Activated naive CD8-positive, alpha-beta T cell treated with anti-CD3 and anti-CD28 coated beads, Interleukin-2, amount 50 U/mL, for 16 hours (primary cell): Measurements from ENCODE around the gene MELTF.
A peak's percentile ranks its signal among the peaks of the same experiment; 100 is the strongest.

ENCODE experiments used
- DNase-seq: peaks from one replicate; pipeline ENCODE4 v3.0.0-alpha.2; 2020; ENCODE audit warnings: low read depth, low spot score

The MELTF gene

GRCh38 chr3:196994056-196994455 lies 35.6 kb downstream of the MELTF start:
- no peak for DNase-seq

DNA sequence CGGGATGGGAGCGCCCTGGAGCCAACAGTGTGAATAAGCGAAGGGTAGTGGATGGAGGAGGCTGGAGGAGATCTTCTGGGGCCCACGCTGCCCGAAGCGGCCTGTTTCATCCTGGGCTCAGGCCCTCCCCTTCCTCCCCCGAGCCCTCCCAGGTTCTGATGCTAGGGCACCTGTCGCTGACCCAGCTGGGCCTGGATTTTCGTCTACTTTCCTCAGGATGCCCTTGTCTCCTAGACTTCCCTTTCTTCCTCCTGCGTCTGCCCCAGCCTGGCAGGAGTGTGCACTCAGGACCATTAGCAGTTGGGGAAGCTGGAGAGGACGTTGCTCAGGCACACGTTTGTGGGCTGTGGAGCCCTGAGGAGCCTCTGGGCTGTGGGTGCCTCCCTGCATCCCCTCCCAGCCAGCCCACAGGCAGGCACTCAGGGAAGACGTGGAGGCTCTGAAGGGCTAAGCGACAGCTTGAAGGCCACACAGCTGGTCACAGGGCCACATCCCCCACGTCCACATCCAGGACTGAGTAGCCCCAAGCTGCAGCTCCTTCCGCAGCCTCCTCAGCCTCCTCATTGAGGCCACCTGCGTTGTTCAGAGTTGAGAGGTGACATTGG lies 37.1 kb downstream of the MELTF start:
- no peak for DNase-seq

DNA sequence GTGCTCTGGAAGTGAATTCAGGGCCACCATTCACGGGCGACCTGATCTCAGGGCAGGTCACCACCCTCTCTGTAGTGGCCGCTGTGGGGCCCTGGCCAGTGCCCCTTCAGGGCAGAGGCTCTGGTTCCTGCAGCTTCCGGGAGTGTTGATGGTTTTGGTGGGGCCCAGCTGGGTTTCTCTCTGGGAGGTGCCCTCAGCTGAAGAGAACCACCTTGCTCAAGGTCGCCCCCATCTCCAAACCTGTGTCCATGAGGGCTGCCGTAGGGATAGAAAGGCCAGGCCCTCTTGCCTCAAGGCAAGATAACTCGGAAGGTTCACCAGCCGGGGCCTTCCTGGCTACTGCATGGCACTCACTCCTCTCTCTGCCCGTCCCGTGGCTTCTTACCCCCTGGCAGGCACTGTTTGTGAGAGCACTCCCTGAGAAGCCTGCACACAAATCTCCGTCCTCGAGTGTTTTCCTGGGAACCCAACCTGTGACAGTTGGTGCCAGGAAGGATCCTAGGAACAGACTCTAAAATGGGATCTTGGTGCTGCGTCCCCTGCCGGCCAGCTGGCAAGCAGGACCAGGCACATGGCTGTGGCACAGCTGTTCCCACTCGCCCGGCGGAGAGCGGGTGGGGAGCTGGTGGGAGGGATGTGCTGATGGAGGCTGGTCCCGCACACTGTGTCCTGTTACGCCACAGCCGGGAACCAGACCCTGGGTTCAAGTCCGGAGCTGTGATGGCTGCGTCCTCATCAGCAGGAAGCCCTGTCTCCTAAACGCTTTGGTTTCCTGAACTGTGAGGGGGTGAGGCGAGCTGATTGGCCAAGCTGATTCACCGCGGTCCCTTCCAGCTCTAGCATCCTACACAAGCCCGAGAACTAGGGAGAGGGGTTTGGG lies 37.8 kb downstream of the MELTF start:
- no peak for DNase-seq

DNA sequence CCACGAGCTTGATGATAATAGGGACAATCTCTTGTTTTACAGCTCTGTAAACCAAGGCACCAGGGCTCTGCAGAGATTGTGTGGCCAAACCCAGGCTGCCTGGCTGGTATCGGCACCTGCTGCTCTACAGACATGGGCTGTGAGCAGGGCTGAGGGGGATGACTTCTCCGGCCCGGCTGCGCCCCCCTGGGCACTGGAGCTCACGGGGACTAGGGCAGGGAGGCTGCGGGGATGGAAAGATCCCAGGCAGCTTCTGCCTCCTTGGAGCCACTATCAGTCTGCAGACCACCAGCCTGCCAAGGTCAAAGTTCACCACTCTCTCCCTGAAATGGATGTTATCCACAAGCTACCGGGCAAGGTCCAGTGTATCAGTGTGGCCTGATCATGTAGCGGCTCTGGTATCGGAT lies 39.0 kb downstream of the MELTF start:
- DNase-seq = no peak

- no peak for DNase-seq
Observed at GRCh38 chr3:196989721-196990262, 39.8 kb downstream of the MELTF start.

DNA sequence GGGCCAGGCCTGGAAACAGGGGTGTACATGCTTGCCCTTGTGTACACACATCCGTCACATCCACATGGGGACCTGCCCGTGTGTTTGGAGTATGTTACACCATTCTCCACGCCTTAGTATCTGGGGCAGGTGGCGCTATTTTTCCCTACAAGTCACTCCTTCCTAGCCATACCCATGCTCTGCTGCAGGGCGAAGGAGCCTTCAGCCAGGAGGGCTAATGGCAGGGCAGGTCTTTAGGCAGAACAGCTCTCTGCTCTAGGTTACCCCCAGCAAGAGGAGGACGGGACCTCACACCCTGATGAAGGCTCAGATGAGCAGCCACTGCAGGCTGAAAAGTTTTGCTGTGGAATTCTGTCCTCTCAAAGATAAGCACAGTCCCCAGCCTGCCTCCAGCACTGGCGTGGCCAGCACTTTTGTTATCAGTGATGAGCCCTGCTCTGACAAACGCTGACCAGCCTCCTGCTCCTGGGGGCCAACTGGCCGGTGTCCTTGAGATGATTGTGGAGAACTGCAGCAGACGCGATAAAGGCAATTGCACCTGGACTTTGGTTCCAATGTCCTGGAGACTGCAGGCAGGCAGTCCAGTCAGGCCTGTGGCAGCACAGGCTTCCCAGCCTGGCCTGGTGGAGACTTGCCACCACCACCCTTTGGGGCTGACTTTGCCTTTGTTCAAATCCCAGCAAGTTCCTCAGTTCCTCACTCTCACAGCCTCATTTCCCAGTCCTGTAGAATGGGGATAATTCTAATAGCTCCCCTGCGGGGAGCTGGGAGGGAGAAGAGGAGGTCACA lies 41.2 kb downstream of the MELTF start:
- no peak for DNase-seq

GRCh38 chr3:196987022-196987421 lies 42.6 kb downstream of the MELTF start:
- no peak for DNase-seq

DNA sequence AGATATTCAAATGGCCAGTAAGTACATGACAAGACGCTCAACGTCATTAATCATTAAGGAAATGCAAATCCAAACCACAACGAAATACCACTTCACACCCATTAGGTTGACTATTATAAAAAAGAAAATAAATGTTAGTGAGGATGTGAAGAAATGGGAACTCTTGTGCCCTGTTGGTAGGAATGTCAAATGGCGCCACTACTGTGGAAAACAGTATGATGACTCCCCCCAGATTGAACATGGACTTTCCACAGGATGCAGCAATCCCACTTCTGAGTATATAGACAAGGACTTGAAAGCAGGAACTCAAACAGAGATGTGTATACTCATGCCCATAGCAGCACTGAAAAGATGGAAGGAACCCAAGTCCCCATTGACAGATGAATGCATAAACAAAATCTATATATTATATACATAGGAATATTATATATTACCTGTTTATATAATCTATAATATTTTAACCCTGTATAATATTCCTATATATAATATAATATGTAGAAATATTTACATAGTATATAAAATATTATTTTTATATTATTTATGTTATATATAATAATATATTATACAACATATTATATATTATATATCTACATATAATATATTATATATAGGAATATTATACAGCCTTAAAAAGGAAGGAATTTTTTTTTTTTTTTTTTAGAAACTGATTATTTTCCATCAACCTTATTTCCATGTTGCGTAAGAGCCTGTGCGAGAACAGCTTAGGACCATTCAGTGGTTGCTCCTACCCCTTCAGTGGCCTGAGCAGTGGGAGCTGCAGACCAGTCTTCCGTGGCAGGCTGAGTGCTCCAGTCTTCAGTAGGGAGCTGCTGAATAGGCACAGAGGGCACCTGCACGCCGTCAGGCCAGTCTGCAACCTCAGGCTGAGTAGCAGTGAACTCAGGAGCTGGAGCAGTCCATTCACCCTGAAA lies 43.4 kb downstream of the MELTF start:
- no peak for DNase-seq

- DNase-seq = no peak
Observed at GRCh38 chr3:196985298-196985697, 44.3 kb downstream of the MELTF start.

GRCh38 chr3:196983186-196983585 lies 46.4 kb downstream of the MELTF start:
- DNase-seq = no peak

- no peak for DNase-seq
Observed at GRCh38 chr3:196981657-196982056, 48.0 kb downstream of the MELTF start.

- DNase-seq = no peak
Observed at GRCh38 chr3:196979545-196979944, 50.1 kb downstream of the MELTF start.

DNA sequence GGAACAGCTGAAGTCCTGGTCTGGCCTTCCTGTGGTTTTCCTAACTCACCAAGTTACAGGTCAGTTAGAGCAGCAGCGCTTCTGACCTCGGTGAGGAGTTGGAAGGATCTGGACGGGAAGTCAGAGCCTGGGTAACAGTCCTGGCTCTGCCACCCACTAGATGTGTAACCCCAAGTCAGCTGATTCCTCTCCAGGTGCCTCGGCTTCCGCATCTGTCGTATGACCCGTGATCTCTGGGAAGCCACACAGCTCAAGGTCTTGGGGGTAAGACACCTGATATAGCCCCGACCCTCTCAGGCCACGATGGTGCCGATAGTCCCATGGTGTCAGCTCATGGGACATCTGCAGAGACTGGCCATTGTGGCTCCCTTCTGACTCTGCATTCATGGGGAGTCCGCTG lies 52.7 kb downstream of the MELTF start:
- DNase-seq = no peak

- DNase-seq = no peak
Observed at GRCh38 chr3:196975349-196975748, 54.3 kb downstream of the MELTF start.

- DNase-seq = no peak
Observed at GRCh38 chr3:196974661-196975060, 55.0 kb downstream of the MELTF start.

DNA sequence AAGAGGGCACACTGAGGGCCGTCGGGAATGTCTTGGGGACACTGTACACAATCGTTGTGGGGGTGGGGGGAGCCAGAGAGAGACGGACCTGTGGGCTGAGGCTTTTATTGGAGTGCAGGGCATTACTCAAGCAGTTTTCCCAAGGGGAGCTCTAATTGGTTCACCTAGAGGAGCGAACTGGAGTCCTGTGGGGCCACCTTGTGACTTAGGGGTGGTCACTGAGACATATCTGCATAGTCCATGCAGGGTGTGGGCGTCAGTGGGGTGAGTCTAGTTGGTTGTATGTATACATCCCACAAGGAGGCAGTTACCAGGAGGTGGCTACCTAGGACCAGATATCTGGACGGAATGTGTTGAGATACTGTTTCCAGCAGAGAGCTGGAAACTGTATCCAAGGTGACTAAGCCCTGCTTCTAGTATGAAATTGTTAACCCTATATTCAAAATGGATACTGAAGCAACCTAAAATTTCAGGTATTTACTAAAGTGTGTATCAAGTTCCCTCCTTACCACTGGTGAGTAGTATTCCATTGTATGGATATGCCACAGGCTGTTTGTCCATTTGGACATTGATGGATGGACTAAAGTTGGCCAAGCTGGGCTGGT lies 58.4 kb downstream of the MELTF start:
- no peak for DNase-seq

GRCh38 chr3:196970547-196971093 lies 59.0 kb downstream of the MELTF start:
- no peak for DNase-seq

DNA sequence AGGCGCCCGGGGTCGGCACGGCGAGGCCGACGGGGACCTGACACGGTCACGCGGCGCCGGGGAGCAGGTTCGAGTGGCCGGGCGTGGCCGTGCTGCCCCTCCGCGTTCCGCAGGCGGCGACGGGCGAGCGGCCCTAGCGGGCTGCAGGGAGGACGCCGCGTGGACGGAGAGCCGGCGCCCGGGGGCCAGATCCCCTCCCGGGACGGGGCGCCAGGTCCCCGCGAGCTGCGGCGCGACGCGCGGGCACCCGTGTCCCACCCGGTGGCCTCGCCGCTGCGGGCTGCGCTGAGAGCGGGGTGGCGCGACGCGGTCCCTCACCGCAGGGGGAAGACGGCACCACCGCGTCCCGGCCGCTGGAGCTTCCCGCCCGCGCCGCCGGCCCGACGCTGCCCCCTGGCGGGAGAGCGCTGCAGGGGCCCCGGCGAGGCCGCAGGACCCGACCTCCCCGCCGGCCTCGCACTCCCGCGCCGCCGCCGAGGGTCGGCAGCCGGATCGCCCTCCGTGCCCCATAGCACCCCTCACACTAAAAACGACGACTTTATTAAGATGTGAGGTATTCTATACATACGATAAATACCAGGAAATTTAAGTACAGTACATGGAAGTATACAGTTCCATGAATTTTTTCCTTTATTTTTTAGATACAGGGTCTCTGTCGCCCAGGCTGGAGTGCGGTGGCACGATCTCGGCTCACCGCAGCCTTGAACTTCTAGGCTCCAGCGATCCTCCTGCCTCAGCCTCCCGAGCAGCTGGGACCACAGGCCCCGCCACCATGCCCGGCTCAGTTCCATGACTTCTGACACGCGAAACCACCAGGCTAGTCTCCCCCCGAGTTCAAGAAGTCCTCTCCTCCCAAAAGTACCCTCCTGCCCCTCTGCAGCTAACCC lies 59.7 kb downstream of the MELTF start:
- DNase-seq = peak; percentile 43

DNA sequence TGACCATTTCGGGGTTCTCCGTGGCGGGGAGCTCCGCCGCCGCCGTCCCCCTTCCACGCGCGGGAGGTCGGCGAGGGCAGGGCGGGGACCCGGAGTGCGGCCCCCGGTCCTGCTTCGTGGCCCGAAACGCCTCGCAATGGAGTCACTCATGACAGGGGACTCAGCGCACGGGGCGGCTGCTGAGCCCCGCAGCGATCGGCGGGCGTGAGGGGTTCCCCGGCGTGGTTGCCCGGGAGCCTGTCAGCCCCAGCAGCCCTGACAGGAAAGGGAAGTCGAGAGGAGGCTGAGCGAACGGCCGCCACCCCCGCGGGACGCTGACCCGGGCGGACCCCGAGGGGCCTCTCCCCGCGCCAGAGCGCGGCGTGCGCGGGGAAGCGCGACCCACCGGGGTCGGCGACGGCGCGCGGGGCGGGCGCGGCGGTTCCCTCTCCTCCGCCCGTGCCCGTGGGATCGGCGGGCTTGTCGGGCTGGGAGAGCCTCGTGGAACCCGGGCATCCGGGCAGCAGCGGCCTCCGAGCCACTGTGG lies 60.4 kb downstream of the MELTF start:
- no peak for DNase-seq
